Motor neuron (in vitro differentiated cells): Measurements from ENCODE around the gene ANXA1. TPM values are rescaled to one million over a fixed set of nuclear protein-coding genes. Genes with fewer than 3 reads are reported as not detected.

ENCODE experiments used
- ATAC-seq, 8 experiments: fragments of 200-7000 bp; cut with Tn5 transposase; replicated peaks in 6 of 8; 2 replicates each; pipeline ENCODE4 v1.8.0; 2021; ENCODE audit warnings: mild to moderate bottlenecking in 8 of 8, moderate library complexity in 8 of 8
- H3K27ac ChIP-seq, 2 donors: fragments of 250-450 bp; sonication (Bioruptor Pico); 2 replicates each; pipeline ENCODE4 v1.9.0; 2021; ENCODE audit warnings: antibody characterized with exemption in 2 of 2, mild to moderate bottlenecking in 2 of 2, moderate library complexity in 1 of 2
- H3K4me1 ChIP-seq, 2 donors: fragments of 250-450 bp; sonication (Bioruptor Pico); replicated peaks in 1 of 2; 2 replicates each; pipeline ENCODE4 v1.6.1; 2021; ENCODE audit warnings: antibody characterized with exemption in 2 of 2, mild to moderate bottlenecking in 2 of 2, moderate library complexity in 1 of 2
- H3K4me3 ChIP-seq, 5 donors: fragments of 250-450 bp; sonication (Bioruptor Pico); 2 replicates each; pipeline ENCODE4 v1.9.0; 2021; ENCODE audit warnings: antibody characterized with exemption in 5 of 5, mild to moderate bottlenecking in 5 of 5, moderate library complexity in 4 of 5
- whole genome bisulfite sequencing, 10 experiments: fragments of 450-650 bp; shearing (Covaris generic); methylation state at CpG; one replicate each; pipeline ENCODE4 v1.0.0; 2022; 5-methylcytosine and 5-hydroxymethylcytosine counted together
- in situ Hi-C, 9 experiments: fragments of 400-800 bp; cut with MboI; loops; one replicate each; pipeline ENCODE4 v1.15.0; 2021; ENCODE audit warnings: low sequenced_read_pairs in 9 of 9, low pct_unique_long_range_greater_than_20kb in 2 of 9; ENCODE audit not compliant: unreplicated experiment in 9 of 9
- total RNA-seq, 8 experiments: library from RNA; unstranded; fragments of 300-600 nt; gene quantifications; 2 replicates each; pipeline versions ENCODE4 v1.2.3 to v1.2.4, GENCODE V29; 2022

ANXA1 gene
- total RNA-seq, 8 experiments from 2014 or later: 0.32 to 1,180 (median 198) TPM

GRCh38 chr9:73148447-73148937 lies 3.2 kb upstream of the ANXA1 start:
- no peak overlapping the region for H3K27ac ChIP-seq
- in situ Hi-C loops: no loop called here
- ATAC-seq: no peak
- H3K4me1 ChIP-seq: peaks cover 7 to 17% of the 10 kb centered on the region in 2 donors
- 19 to 100% (median 85%) methylated on average over 1 to 3 of the region's 3 CpGs for WGBS, 10 experiments
- no peak overlapping the region for H3K4me3 ChIP-seq

GRCh38 chr9:73149371-73150067 lies 2.1 kb upstream of the ANXA1 start:
- Histone ChIP-seq H3K4me3 (no peak overlapping the region), H3K27ac (peak overlapping the region; percentile 6 to 9), H3K4me1 (peaks cover 4 to 14% of the 10 kb centered on the region in 2 donors)
- WGBS, 10 experiments: 0 to 92% (median 26%) methylated on average over 2 to 4 of the region's 4 CpGs
- peak; percentile 11 to 89 (median 78) for ATAC-seq
- in situ Hi-C loops: no loop called here

GRCh38 chr9:73152543-73152844 lies 829 bp downstream of the ANXA1 start:
- Histone ChIP-seq H3K27ac (no peak overlapping the region), H3K4me1 (peaks cover 4 to 14% of the 10 kb centered on the region in 2 donors), H3K4me3 (peak overlapping the region in 1 of 5 donors; percentile 26)
- in situ Hi-C loops: no loop called here
- ATAC-seq: peak in 5 of 8 experiments; percentile 1 to 72 (median 45)

GRCh38 chr9:73152953-73153352 lies 1.3 kb downstream of the ANXA1 start:
- peak in 3 of 8 experiments; percentile 1 to 7 (median 3) for ATAC-seq
- Histone ChIP-seq H3K4me3 (peak overlapping the region in 1 of 5 donors; percentile 26), H3K27ac (no peak overlapping the region), H3K4me1 (peaks cover 4 to 14% of the 10 kb centered on the region in 2 donors)
- WGBS, 10 experiments: 0 to 100% (median 70%) methylated on average over 1 to 2 of the region's 2 CpGs; no CpG with 5 or more reads in 1 of the 10 experiments
- in situ Hi-C loops: no loop called here

GRCh38 chr9:73153793-73154227 lies 2.1 kb downstream of the ANXA1 start:
- Histone ChIP-seq H3K4me1 (peaks cover 4 to 14% of the 10 kb centered on the region in 2 donors), H3K4me3 (no peak overlapping the region), H3K27ac (no peak overlapping the region)
- ATAC-seq: peak in 6 of 8 experiments; percentile 9 to 56 (median 25)
- WGBS, 10 experiments: 0 to 83% (median 32%) methylated on average over 1 to 4 of the region's 4 CpGs; no CpG with 5 or more reads in 2 of the 10 experiments
- in situ Hi-C loops: no loop called here

GRCh38 chr9:73154271-73154670 lies 2.6 kb downstream of the ANXA1 start:
- no peak overlapping the region for H3K4me3 ChIP-seq
- H3K4me1 ChIP-seq: peaks cover 4 to 11% of the 10 kb centered on the region in 2 donors
- in situ Hi-C loops: no loop called here
- 33 to 100% (median 73%) methylated on average over 2 to 8 of the region's 8 CpGs for WGBS, 10 experiments
- H3K27ac ChIP-seq: no peak overlapping the region
- ATAC-seq: peak in 2 of 8 experiments; percentile 1 to 7

- Histone ChIP-seq H3K27ac (no peak overlapping the region), H3K4me3 (no peak overlapping the region), H3K4me1 (peaks cover 2 to 9% of the 10 kb centered on the region in 2 donors)
- in situ Hi-C loops: no loop called here
- ATAC-seq: no peak
- WGBS, 10 experiments: 40 to 100% (median 96%) methylated on average over 1 to 2 of the region's 2 CpGs; no CpG with 5 or more reads in 1 of the 10 experiments
Measured at GRCh38 chr9:73154722-73155121, 3.1 kb downstream of the ANXA1 start.

GRCh38 chr9:73155377-73155776 lies 3.7 kb downstream of the ANXA1 start:
- Histone ChIP-seq H3K4me1 (peaks cover 0 to 7% of the 10 kb centered on the region in 2 donors), H3K4me3 (no peak overlapping the region), H3K27ac (no peak overlapping the region)
- in situ Hi-C loops: no loop called here
- WGBS, 10 experiments: 11 to 100% (median 80%) methylated on average over 1 to 3 of the region's 3 CpGs
- no peak for ATAC-seq

GRCh38 chr9:73155968-73156864 lies 4.6 kb downstream of the ANXA1 start:
- WGBS, 10 experiments: 45 to 100% (median 91%) methylated on average over 2 to 4 of the region's 4 CpGs
- peaks cover 0 to 7% of the 10 kb centered on the region in 2 donors for H3K4me1 ChIP-seq
- in situ Hi-C loops: no loop called here
- H3K27ac ChIP-seq: no peak overlapping the region
- no peak for ATAC-seq
- H3K4me3 ChIP-seq: no peak overlapping the region

- Histone ChIP-seq H3K27ac (no peak overlapping the region), H3K4me3 (no peak overlapping the region), H3K4me1 (peaks cover 0 to 4% of the 10 kb centered on the region in 2 donors)
- in situ Hi-C loops: no loop called here
- no peak for ATAC-seq
Measured at GRCh38 chr9:73156865-73157187, 5.2 kb downstream of the ANXA1 start.

- peak in 1 of 8 experiments; percentile 2 for ATAC-seq
- Histone ChIP-seq H3K27ac (no peak overlapping the region), H3K4me1 (no peaks in the 10 kb centered on the region), H3K4me3 (no peak overlapping the region)
- WGBS, 10 experiments: 16 to 100% (median 91%) methylated on average over 1 to 2 of the region's 2 CpGs
- in situ Hi-C loops: no loop called here
Measured at GRCh38 chr9:73157811-73158210, 6.1 kb downstream of the ANXA1 start.

GRCh38 chr9:73158723-73159122 lies 7.1 kb downstream of the ANXA1 start:
- Histone ChIP-seq H3K27ac (no peak overlapping the region), H3K4me3 (no peak overlapping the region), H3K4me1 (no peaks in the 10 kb centered on the region)
- no peak for ATAC-seq
- in situ Hi-C loops: no loop called here
- 78 to 100% (median 93%) methylated on average over 1 to 6 of the region's 6 CpGs; no CpG with 5 or more reads in 1 of the 10 experiments for WGBS, 10 experiments

- ATAC-seq: no peak
- Histone ChIP-seq H3K4me3 (no peak overlapping the region), H3K27ac (no peak overlapping the region), H3K4me1 (no peaks in the 10 kb centered on the region)
- 83 to 100% (median 97%) methylated on average over 1 to 5 of the region's 5 CpGs for WGBS, 10 experiments
- in situ Hi-C loops: loop anchor here in 1 of 9 experiments (10.0 kb wide), 1 partner anchor 56 kb away; no protein-coding TSS in a partner anchor
Measured at GRCh38 chr9:73160868-73161267, 9.2 kb downstream of the ANXA1 start.
